ENCODE results near the gene ENPP3. TPM values are rescaled to one million over a fixed set of nuclear protein-coding genes. Genes with fewer than 3 reads are reported as not detected.
A peak's percentile ranks its signal among the peaks of the same experiment; 100 is the strongest.

The ENPP3 gene
- total RNA-seq, 1 donor = not detected

DNA sequence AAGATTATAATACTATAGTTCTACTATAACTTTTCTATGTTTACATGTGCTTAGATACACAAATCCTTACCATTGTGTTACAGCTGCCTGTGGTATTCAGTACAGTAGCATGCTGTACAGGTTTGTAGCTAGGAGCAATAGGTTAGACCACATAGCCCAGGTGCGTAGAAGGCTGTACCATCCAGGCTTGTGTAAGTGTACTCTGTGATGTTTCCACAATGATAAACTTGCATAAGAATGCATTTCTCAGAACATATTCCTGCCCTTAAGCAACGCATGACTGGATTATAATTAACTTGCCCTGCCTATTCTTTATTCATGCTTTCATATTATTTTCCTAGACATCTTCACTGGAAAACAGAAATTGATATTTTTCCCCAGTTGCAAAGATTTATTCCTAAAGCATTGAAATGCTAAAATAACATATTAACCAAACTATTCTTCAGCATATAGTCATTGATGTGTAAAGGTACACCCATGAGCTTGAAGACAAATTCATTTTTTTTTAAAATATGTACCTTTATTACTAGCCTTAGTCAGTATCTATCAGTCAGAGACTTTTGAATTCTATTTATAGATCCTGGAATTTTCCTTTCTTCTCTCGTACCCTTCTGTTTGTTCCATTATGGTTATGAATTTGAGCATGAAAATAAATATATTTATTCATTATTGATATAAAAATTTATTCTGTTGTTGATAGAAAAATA lies 80.9 kb downstream of the ENPP3 start:
- TF ChIP-seq, protein P1, sequence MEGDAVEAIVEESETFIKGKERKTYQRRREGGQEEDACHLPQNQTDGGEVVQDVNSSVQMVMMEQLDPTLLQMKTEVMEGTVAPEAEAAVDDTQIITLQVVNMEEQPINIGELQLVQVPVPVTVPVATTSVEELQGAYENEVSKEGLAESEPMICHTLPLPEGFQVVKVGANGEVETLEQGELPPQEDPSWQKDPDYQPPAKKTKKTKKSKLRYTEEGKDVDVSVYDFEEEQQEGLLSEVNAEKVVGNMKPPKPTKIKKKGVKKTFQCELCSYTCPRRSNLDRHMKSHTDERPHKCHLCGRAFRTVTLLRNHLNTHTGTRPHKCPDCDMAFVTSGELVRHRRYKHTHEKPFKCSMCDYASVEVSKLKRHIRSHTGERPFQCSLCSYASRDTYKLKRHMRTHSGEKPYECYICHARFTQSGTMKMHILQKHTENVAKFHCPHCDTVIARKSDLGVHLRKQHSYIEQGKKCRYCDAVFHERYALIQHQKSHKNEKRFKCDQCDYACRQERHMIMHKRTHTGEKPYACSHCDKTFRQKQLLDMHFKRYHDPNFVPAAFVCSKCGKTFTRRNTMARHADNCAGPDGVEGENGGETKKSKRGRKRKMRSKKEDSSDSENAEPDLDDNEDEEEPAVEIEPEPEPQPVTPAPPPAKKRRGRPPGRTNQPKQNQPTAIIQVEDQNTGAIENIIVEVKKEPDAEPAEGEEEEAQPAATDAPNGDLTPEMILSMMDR (IDR thresholded peaks at IDR 0.05; ENCODE audit: insufficient read depth, low read depth, low read length) = no peak
- no peak overlapping the region for H3K4me3 ChIP-seq (ENCODE audit: low read depth, low read length)
- DNase-seq (ENCODE audit: low read depth) = no peak

DNA sequence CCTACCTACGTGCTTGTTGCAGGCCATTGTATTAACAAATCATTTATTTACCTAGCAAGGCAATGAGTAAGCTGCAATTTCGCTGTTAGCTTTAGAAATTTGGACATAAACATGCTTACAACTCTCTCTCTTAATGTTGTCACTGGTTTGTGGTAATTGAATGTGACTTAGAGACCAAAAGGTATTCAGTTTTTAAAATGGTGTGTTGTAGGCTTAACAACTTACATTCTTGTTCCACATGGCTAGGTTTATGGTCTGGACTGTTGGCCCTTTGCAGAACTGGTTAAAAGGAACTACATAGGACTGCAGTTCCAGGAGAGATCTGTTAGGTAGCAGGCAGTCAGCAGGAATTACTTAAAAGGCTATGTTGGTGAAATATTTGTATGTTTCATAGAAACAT lies 84.1 kb downstream of the ENPP3 start:
- H3K4me3 ChIP-seq (ENCODE audit: low read depth, low read length) = no peak overlapping the region
- DNase-seq (ENCODE audit: low read depth) = no peak
- TF ChIP-seq, protein P1 (IDR thresholded peaks at IDR 0.05; ENCODE audit: insufficient read depth, low read depth, low read length) = no peak

DNA sequence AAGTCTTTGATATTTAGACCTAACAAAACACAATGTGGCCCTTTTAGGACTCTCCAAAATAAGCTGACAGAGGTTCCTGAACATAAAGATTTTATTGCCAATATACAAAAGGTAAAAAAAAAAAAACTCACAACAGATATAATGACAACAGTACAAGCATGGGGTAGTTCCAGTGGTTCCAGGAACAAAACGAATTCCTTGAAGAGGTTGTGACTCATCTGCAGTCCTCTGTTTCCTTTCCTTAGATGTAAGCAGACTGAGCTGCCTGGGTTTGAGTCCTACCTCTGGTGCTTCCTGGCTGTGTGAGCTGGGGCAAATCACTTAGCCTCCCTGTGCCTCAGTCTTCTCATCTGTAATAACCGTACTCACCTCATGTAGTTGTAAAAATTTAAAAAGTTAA lies 87.0 kb downstream of the ENPP3 start:
- no peak for DNase-seq (ENCODE audit: low read depth)
- H3K4me3 ChIP-seq (ENCODE audit: low read depth, low read length) = no peak overlapping the region
- TF ChIP-seq, protein P1 (IDR thresholded peaks at IDR 0.05; ENCODE audit: insufficient read depth, low read depth, low read length) = no peak

DNA sequence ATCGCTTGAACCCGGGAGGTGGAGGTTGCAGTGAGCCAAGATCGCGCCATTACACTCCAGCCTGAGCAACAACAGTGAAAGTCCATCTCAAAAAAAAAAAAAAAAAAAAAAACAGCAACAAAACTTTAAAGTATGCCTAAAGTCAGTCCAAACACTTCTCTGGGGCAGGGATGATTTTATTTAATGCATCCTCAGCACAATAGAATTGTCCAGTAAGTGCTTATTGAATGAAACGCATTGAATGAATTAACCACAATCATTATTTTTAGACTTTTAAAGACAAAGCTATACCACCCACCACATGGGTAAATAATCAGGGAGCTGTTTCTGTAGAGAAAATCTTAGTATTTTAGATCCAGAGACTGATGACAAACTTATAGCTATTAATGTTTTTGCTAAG lies 90.4 kb downstream of the ENPP3 start:
- DNase-seq (ENCODE audit: low read depth) = no peak
- TF ChIP-seq, protein P1 (IDR thresholded peaks at IDR 0.05; ENCODE audit: insufficient read depth, low read depth, low read length) = no peak
- no peak overlapping the region for H3K4me3 ChIP-seq (ENCODE audit: low read depth, low read length)

DNA sequence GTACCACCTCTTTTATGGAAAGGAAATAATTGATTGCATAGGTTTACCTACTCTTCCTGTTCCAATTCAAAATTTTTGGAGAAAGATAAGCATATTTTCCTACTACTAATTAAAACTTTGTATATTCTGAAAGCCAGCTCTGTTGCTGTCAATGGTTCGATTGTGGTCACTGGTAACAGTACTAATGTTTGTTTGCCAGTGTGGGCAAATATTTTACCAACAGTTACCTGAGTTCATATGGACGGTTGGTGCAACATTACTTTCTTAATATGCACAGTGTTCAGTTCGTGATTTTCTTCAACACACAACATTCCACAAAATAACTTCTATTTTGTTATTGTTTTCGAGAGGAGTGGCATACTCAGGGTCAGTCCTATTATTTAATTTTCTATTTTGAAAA lies 90.8 kb downstream of the ENPP3 start:
- TF ChIP-seq, protein P1 (IDR thresholded peaks at IDR 0.05; ENCODE audit: insufficient read depth, low read depth, low read length) = no peak
- DNase-seq (ENCODE audit: low read depth) = no peak
- H3K4me3 ChIP-seq (ENCODE audit: low read depth, low read length) = no peak overlapping the region

DNA sequence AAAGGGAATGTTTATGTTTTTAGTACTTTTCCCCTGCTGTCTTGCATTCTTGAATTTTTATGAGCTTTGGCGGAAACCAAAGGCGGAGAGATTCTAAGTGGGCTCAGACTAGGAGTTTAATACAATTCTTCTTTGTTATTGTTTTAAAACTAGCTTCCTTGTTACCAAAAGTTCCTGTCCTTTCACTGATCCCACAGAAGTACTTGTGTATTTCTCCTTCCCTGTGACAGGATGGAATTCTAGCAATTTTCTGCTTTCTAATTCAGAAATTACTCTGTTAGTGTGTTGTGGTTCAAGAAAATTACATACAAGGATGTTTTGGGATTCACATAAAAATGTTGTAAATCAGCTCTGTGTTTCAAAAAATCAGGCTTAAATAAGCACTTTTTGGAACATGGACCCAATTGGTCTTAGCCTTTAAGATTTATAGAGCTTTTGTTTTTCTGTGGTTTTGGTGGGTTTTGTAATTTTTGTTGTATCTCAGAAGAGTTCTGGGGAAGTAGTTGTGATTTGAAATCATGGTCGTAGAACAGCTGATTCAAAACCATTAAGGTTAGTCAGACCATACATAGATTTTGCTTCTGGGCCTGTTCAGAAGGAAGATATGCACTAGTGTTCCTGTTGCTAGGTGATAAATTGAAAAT lies 91.3 kb downstream of the ENPP3 start:
- peak; percentile 30 for DNase-seq (ENCODE audit: low read depth)
- no peak overlapping the region for H3K4me3 ChIP-seq (ENCODE audit: low read depth, low read length)
- TF ChIP-seq, protein P1 (IDR thresholded peaks at IDR 0.05; ENCODE audit: insufficient read depth, low read depth, low read length) = no peak
